Mesothelial cell of epicardium (in vitro differentiated cells): ENCODE measurements around the gene ULK4. TPM values are rescaled to one million over a fixed set of nuclear protein-coding genes. Genes with fewer than 3 reads are reported as not detected.
"Not testable (repeated sequence)": the region's sequence is repeated elsewhere in the genome, so short reads cannot be mapped to it uniquely, and the experiment has no call there.

ENCODE experiments used
- DNase-seq, 2 experiments: peaks; one replicate each; pipeline ENCODE4 v3.0.0; 2021; ENCODE audit warnings: low spot score in 2 of 2; ENCODE audit not compliant: unreplicated experiment in 2 of 2
- H3K27ac Mint-ChIP-seq: 2 replicates; pipeline ENCODE4 v1.8.0; 2021; ENCODE audit warnings: mixed read lengths
- H3K27me3 Mint-ChIP-seq: 2 replicates; pipeline ENCODE4 v1.8.0; 2021; ENCODE audit warnings: low read depth, mixed read lengths
- H3K36me3 Mint-ChIP-seq: 2 replicates; pipeline ENCODE4 v1.8.0; 2021; ENCODE audit warnings: mixed read lengths
- H3K4me1 Mint-ChIP-seq: 2 replicates; pipeline ENCODE4 v1.8.0; 2021; ENCODE audit warnings: mixed read lengths
- H3K4me3 Mint-ChIP-seq: 2 replicates; pipeline ENCODE4 v1.8.0; 2021; ENCODE audit warnings: mild to moderate bottlenecking, moderate library complexity, mixed read lengths
- H3K9me3 Mint-ChIP-seq: 2 replicates; pipeline ENCODE4 v1.8.0; 2021; ENCODE audit warnings: mixed read lengths
- total RNA-seq: library from RNA; stranded (reverse); gene quantifications from 3 replicates; pipeline ENCODE4 v1.2.1, GENCODE V29; 2021
- TF ChIP-seq, protein P1 (sequence below): fragments of 200-600 bp; sonication (generic); IDR thresholded peaks from one replicate; pipeline ENCODE4 v1.5.0; 2021; ENCODE audit warnings: antibody characterized with exemption; ENCODE audit not compliant: unreplicated experiment

Gene ULK4
- total RNA-seq, 1 donor from 2014 or later = 10.7 TPM

DNA sequence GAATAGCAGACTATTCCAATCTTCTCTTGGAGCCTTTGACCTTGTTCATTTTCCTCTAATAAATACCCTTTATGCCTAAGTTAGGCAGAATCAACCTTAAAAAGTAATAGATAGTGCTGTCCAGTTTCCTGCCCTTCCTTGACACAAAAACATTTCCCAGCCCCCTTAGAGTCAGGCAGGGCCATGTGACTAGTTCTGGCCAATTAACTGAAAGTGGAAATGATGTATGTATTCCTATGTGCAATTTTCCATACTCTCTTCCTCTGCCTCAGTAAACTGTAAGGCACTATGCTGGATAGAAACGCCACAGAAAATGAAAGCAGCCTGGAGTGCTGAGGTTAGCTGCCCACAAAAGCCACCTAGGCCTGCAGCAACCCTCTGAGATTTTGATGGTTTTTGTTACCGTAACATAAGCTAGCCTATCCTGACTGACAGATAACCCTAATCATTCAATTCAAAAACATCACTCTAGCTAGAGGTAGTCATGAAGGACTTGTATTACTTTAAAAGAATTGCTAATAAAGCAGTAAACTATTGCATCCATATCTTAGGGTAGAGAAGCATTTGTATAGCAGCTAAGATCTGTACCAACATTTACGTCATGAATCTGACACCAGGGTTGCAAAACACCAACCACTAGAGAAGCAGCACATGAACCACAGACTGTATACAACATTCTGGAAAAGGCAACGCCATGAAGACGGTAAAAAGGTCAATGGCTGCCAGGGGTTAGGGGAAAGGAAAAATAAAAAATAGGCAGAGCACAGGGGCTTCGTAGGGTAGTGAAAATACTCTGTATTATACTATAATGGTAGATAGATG is 112.9 kb downstream of the ULK4 start:
- TF ChIP-seq, protein P1, sequence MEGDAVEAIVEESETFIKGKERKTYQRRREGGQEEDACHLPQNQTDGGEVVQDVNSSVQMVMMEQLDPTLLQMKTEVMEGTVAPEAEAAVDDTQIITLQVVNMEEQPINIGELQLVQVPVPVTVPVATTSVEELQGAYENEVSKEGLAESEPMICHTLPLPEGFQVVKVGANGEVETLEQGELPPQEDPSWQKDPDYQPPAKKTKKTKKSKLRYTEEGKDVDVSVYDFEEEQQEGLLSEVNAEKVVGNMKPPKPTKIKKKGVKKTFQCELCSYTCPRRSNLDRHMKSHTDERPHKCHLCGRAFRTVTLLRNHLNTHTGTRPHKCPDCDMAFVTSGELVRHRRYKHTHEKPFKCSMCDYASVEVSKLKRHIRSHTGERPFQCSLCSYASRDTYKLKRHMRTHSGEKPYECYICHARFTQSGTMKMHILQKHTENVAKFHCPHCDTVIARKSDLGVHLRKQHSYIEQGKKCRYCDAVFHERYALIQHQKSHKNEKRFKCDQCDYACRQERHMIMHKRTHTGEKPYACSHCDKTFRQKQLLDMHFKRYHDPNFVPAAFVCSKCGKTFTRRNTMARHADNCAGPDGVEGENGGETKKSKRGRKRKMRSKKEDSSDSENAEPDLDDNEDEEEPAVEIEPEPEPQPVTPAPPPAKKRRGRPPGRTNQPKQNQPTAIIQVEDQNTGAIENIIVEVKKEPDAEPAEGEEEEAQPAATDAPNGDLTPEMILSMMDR = no peak
- peaks cover 2% of the 10 kb centered on the region for H3K36me3 Mint-ChIP-seq
- no peak overlapping the region for H3K4me3 Mint-ChIP-seq
- H3K9me3 Mint-ChIP-seq = peaks cover 6% of the 10 kb centered on the region
- no peak overlapping the region for H3K27ac Mint-ChIP-seq
- H3K4me1 Mint-ChIP-seq = no peaks in the 10 kb centered on the region
- no peaks in the 10 kb centered on the region for H3K27me3 Mint-ChIP-seq
- no peak for DNase-seq

DNA sequence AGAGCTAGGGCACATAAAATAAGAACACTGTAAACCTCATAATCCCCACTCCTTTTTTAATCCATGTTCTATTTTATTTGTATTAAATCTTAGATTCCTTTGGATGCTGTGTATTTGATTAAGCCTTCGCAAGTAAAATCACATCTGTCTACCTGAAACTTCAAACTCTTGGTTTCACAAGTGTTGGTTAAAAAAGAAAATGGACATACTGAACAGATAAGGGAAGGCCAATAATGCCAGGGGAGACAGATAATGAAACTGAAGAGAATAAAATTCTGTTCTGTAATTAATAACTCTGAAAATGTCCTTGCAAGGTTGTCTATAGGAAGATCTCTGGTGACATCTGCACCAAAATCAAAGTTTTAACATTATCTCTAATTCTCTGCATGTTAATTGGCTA is 114.2 kb downstream of the ULK4 start:
- Mint-ChIP-seq H3K9me3 (peaks cover 14% of the 10 kb centered on the region), H3K27ac (no peak overlapping the region), H3K4me3 (no peak overlapping the region), H3K36me3 (peaks cover 9% of the 10 kb centered on the region), H3K4me1 (no peaks in the 10 kb centered on the region), H3K27me3 (no peaks in the 10 kb centered on the region)
- TF ChIP-seq, protein P1 = no peak
- no peak for DNase-seq

DNA sequence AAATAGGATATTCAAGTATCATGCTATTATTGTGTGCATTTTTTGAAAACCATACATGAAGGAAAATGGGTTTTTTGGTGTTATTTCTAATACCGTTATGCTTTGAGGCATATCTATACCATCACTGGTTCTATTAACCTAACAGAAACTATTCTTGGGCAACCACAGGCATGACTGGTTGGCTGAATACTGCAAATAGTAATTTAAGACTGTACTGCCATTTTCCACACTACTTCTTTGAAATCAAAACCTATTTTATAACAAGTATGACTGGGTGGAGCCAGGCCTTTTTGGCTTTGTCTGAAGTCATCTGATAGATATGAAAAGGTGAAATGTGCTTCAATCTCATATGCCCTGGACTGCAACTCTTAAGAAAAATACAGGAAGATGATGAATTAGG is 115.1 kb downstream of the ULK4 start:
- no peak for DNase-seq
- TF ChIP-seq, protein P1 = no peak
- H3K4me3 Mint-ChIP-seq = no peak overlapping the region
- no peaks in the 10 kb centered on the region for H3K4me1 Mint-ChIP-seq
- H3K27ac Mint-ChIP-seq = no peak overlapping the region
- peaks cover 16% of the 10 kb centered on the region for H3K36me3 Mint-ChIP-seq
- H3K9me3 Mint-ChIP-seq = peaks cover 22% of the 10 kb centered on the region
- H3K27me3 Mint-ChIP-seq = no peaks in the 10 kb centered on the region

DNA sequence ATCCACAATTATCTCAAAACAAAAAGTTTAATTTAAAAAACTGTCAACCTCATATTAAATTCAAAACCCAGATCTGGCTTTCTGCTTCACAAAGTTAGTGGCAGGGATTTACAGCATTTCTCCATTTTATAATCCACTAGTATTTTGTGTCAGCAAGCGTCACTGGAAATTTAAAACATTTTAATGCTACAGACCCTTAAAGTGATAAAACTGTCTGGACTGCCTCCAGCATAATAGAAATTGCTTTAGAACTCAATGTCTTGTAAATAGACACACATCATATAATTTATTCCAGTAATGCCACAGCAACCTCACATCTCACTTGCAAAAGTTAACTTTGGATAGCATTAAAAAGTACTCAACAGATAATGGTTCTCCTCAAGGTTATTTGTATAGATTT is 116.1 kb downstream of the ULK4 start:
- peaks cover 20% of the 10 kb centered on the region for H3K36me3 Mint-ChIP-seq
- H3K4me3 Mint-ChIP-seq = no peak overlapping the region
- TF ChIP-seq, protein P1 = no peak
- no peaks in the 10 kb centered on the region for H3K4me1 Mint-ChIP-seq
- peaks cover 24% of the 10 kb centered on the region for H3K9me3 Mint-ChIP-seq
- no peak for DNase-seq
- H3K27me3 Mint-ChIP-seq = no peaks in the 10 kb centered on the region
- H3K27ac Mint-ChIP-seq = no peak overlapping the region

DNA sequence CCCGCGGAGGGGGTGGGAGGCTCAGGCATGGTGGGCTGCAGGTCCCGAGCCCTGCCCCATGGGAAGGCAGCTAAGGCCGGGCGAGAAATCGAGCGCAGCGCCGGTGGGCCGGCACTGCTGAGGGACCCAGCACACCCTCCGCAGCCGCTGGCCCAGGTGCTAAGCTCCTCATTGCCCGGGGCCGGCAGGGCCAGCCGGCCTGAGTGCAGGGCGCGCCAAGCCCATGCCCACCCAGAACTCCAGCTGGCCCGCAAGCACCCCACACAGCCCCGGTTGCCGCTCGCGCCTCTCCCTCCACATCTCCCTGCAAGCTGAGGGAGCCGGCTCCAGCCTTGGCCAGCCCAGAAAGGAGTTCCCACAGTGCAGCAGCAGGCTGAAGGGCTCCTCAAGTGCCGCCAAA is 117.6 kb downstream of the ULK4 start:
- not testable (repeated sequence) for H3K4me1 Mint-ChIP-seq, H3K27ac Mint-ChIP-seq, H3K4me3 Mint-ChIP-seq, DNase-seq, H3K27me3 Mint-ChIP-seq
- H3K36me3 Mint-ChIP-seq = peaks cover 24% of the 10 kb centered on the region
- peaks cover 26% of the 10 kb centered on the region for H3K9me3 Mint-ChIP-seq

DNA sequence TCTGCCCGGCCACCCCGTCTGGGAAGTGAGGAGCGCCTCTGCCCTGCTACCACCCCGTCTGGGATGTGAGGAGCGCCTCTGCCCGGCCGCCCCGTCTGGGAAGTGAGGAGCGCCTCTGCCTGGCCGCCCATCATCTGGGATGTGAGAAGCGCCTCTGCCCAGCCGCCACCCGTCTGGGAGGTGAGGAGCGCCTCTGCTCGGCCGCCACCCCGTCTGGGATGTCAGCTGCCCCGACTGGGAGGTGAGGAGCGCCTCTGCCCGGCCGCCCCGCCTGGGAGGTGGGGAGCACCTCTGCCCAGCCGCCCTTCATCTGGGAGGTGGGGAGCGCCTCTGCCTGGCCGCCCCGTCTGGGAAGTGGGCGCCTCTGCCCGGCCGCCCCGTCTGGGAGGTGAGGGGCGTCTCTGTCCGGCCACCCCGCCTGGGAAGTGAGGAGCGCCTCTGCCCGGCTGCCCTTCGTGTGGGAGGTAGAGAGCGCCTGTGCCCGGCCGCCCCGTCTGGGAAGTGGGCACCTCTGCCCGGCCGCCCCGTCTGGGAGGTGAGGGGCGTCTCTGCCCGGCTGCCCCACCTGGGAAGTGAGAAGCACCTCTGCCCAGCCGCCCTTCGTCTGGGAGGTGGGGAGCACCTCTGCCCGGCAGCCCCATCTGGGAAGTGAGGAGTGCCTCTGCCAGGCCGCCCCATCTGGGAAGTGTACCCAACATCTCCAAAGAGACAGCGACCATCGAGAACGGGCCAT is 120.8 kb downstream of the ULK4 start:
- H3K27ac Mint-ChIP-seq, H3K4me1 Mint-ChIP-seq, DNase-seq, H3K27me3 Mint-ChIP-seq, H3K4me3 Mint-ChIP-seq: not testable (repeated sequence)
- peaks cover 26% of the 10 kb centered on the region for H3K9me3 Mint-ChIP-seq
- H3K36me3 Mint-ChIP-seq = peaks cover 23% of the 10 kb centered on the region
